Esophagus mucosa (tissue), 1 donor: Measurements from ENCODE around the gene CDKN2C. TPM values are rescaled to one million over a fixed set of nuclear protein-coding genes. Genes with fewer than 3 reads are reported as not detected.

Source experiments
- total RNA-seq: library from RNA; stranded (reverse); gene quantifications from one replicate; pipeline ENCODE4 v1.2.4, GENCODE V29; 2023
- donor health status: DM: yes; HTN: yes; CAD: no.

The CDKN2C gene
- total RNA-seq, 1 donor from 2014 or later: 6.9 TPM

Other genes starting within 250 kb of the CDKN2C start
- gene FAF1, start 10.0 kb upstream of the CDKN2C start, total RNA-seq: 47.5 TPM
- not detected for gene C1orf185, start 132.0 kb downstream of the CDKN2C start, total RNA-seq